Measurements from ENCODE around the gene HBEGF.

HBEGF gene

DNA sequence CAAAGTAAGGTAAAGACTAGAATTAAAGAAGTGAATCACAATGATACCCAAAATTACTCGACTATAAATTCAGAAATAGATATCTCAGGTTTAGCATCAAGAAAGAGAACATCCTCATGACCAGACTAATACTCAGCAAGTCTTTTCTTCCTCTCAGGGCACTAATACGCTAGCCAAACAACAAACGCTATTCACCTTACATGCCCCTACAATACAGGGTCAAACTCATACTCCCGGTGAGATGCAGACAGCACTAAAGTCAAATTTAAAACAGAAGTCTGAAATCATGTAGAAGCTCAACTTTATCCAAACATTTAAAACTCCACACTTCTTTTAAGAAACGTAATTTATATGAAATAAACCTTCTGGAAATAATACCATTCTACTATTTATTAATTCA, 49.1 kb downstream of the HBEGF start:
- H3K4me1 Mint-ChIP-seq, result peaks cover 43% of the 10 kb centered on the region
- H3K36me3 Mint-ChIP-seq (ENCODE audit: low read depth), result peaks cover 16% of the 10 kb centered on the region
- no peak overlapping the region for H3K4me3 Mint-ChIP-seq
- no peak for DNase-seq
- H3K9me3 Mint-ChIP-seq, result no peaks in the 10 kb centered on the region
- no peak for TF ChIP-seq CTCF (IDR thresholded peaks at IDR 0.05)
- no peak overlapping the region for H3K27ac Mint-ChIP-seq
- H3K27me3 Mint-ChIP-seq (ENCODE audit: low read depth, poor library complexity), result no peaks in the 10 kb centered on the region

- no peaks in the 10 kb centered on the region for H3K9me3 Mint-ChIP-seq
- no peak for DNase-seq
- peaks cover 16% of the 10 kb centered on the region for H3K36me3 Mint-ChIP-seq (ENCODE audit: low read depth)
- TF ChIP-seq CTCF (IDR thresholded peaks at IDR 0.05), result no peak
- no peaks in the 10 kb centered on the region for H3K27me3 Mint-ChIP-seq (ENCODE audit: low read depth, poor library complexity)
- peaks cover 37% of the 10 kb centered on the region for H3K4me1 Mint-ChIP-seq
- peak overlapping the region; percentile 80 for H3K27ac Mint-ChIP-seq
- no peak overlapping the region for H3K4me3 Mint-ChIP-seq
Observed at GRCh38 chr5:140296289-140296688, 50.1 kb downstream of the HBEGF start.

DNA sequence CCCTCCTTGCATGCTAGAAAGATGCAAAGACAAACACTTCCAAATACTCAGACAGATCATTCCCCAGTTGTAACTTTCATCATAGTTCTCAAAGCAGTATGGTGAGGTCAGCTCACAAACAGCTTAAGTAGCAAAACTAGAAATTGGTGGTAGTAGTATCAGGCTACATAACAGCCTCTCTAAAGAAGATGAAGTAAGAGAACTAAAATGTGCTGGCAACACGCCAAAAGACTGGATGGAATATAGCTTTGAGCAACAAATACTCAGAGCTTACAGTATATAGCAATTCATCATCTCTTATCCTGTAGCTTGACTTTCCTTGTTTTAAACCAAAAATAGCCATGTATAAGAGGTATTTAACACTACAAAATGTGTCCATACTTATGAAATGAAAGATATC, 51.0 kb downstream of the HBEGF start:
- H3K27ac Mint-ChIP-seq, result no peak overlapping the region
- no peaks in the 10 kb centered on the region for H3K27me3 Mint-ChIP-seq (ENCODE audit: low read depth, poor library complexity)
- no peak for DNase-seq
- peaks cover 15% of the 10 kb centered on the region for H3K36me3 Mint-ChIP-seq (ENCODE audit: low read depth)
- no peak overlapping the region for H3K4me3 Mint-ChIP-seq
- H3K4me1 Mint-ChIP-seq, result peaks cover 32% of the 10 kb centered on the region
- H3K9me3 Mint-ChIP-seq, result no peaks in the 10 kb centered on the region
- no peak for TF ChIP-seq CTCF (IDR thresholded peaks at IDR 0.05)

GRCh38 chr5:140294753-140295152, 51.6 kb downstream of the HBEGF start:
- Mint-ChIP-seq H3K36me3 (ENCODE audit: low read depth) (peaks cover 10% of the 10 kb centered on the region), H3K27me3 (ENCODE audit: low read depth, poor library complexity) (no peaks in the 10 kb centered on the region), H3K4me1 (peaks cover 30% of the 10 kb centered on the region), H3K27ac (no peak overlapping the region), H3K9me3 (no peaks in the 10 kb centered on the region), H3K4me3 (no peak overlapping the region)
- no peak for TF ChIP-seq CTCF (IDR thresholded peaks at IDR 0.05)
- no peak for DNase-seq

DNA sequence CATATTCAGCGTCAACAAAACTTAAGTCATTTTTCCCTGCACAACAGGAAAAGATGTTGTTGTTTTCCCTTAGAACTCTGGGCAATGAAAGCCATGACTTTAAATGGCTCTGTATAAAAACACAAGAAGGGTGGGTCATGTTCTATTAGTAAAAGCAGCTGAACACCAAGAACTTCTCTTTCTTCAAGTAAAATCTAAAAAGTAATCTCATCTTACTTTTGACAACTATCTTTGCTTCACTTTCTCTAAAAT, 52.6 kb downstream of the HBEGF start:
- Mint-ChIP-seq H3K9me3 (no peaks in the 10 kb centered on the region), H3K27me3 (ENCODE audit: low read depth, poor library complexity) (no peaks in the 10 kb centered on the region), H3K27ac (no peak overlapping the region), H3K36me3 (ENCODE audit: low read depth) (peaks cover 6% of the 10 kb centered on the region), H3K4me3 (no peak overlapping the region), H3K4me1 (peaks cover 30% of the 10 kb centered on the region)
- no peak for TF ChIP-seq CTCF (IDR thresholded peaks at IDR 0.05)
- no peak for DNase-seq

- Mint-ChIP-seq H3K27me3 (ENCODE audit: low read depth, poor library complexity) (no peaks in the 10 kb centered on the region), H3K4me1 (peaks cover 27% of the 10 kb centered on the region), H3K4me3 (no peak overlapping the region), H3K36me3 (ENCODE audit: low read depth) (peaks cover 3% of the 10 kb centered on the region), H3K27ac (no peak overlapping the region), H3K9me3 (no peaks in the 10 kb centered on the region)
- no peak for DNase-seq
- TF ChIP-seq CTCF (IDR thresholded peaks at IDR 0.05), result no peak
Observed at GRCh38 chr5:140293091-140293848, 53.1 kb downstream of the HBEGF start.

Data from nephron progenitor cell (in vitro differentiated cells).